K562 (cell line): ENCODE data around the gene GCHFR. TPM values are rescaled to one million over a fixed set of nuclear protein-coding genes. Genes with fewer than 3 reads are reported as not detected.

Experiments
- COPS2 ChIP-seq: fragments of 450-650 bp; conservative IDR thresholded peaks from 2 replicates; pipeline ENCODE4 v1.6.1; 2016; ENCODE audit warnings: mild to moderate bottlenecking, moderate library complexity
- HNRNPL ChIP-seq: fragments of 200-400 bp; formaldehyde crosslinking; IDR thresholded peaks from 2 replicates; pipeline ENCODE4 v1.6.1; 2017; ENCODE audit warnings: low read depth, mild to moderate bottlenecking, low read length
- MECOM ChIP-seq: fragments of 250-450 bp; sonication (Bioruptor Pico); IDR thresholded peaks from 2 replicates; pipeline ENCODE4 v1.8.0; 2022; ENCODE audit warnings: inconsistent platforms
- NCOR1 ChIP-seq: fragments of 450-650 bp; IDR thresholded peaks from 2 replicates; pipeline ENCODE4 v1.6.1; 2016; ENCODE audit warnings: mild to moderate bottlenecking, moderate library complexity
- NFIC ChIP-seq: fragments of 450-650 bp; IDR thresholded peaks from 2 replicates; pipeline ENCODE4 v1.6.1; 2017; ENCODE audit warnings: mild to moderate bottlenecking, inconsistent platforms
- POLR2AphosphoS5 ChIP-seq: IDR thresholded peaks from 2 replicates; pipeline ENCODE4 v1.6.1; 2011; ENCODE audit warnings: mild to moderate bottlenecking, low read depth, low read length, moderate library complexity; ENCODE audit not compliant: control insufficient read depth, insufficient read depth
- POLR2B ChIP-seq: fragments of 450-650 bp; IDR thresholded peaks from 2 replicates; pipeline ENCODE4 v1.6.1; 2018; ENCODE audit warnings: low read depth; ENCODE audit not compliant: partially characterized antibody
- TBL1XR1 ChIP-seq, 2 experiments: IDR thresholded peaks; 2 replicates each; pipeline ENCODE4 v1.6.1; 2012; ENCODE audit warnings: improper control_type of control experiment in 2 of 2, low read length in 2 of 2, mild to moderate bottlenecking in 1 of 2
- TSHZ1 ChIP-seq: fragments of 250-450 bp; sonication (Bioruptor Pico); IDR thresholded peaks from 2 replicates; pipeline ENCODE4 v1.4.0; 2020; ENCODE audit warnings: mild to moderate bottlenecking, moderate library complexity
- U2AF2 ChIP-seq: fragments of 200-400 bp; formaldehyde crosslinking; optimal IDR thresholded peaks from 2 replicates; pipeline ENCODE3; 2017; ENCODE audit warnings: low read depth, mild to moderate bottlenecking, low read length
- ZNF133 ChIP-seq: fragments of 250-450 bp; sonication (Bioruptor Pico); IDR thresholded peaks from 2 replicates; pipeline ENCODE4 v1.4.0; 2020; ENCODE audit warnings: mild to moderate bottlenecking
- ZNF280A ChIP-seq: fragments of 450-650 bp; IDR thresholded peaks from 2 replicates; pipeline ENCODE4 v1.6.1; 2018; ENCODE audit warnings: mild to moderate bottlenecking, low read depth; ENCODE audit not compliant: partially characterized antibody
- ZNF347 ChIP-seq: fragments of 450-650 bp; formaldehyde crosslinking; IDR thresholded peaks from 2 replicates; pipeline ENCODE4 v1.4.0; 2020; ENCODE audit warnings: low read depth, mild to moderate bottlenecking, moderate library complexity
- ZNF507 ChIP-seq: conservative IDR thresholded peaks from 2 replicates; pipeline ENCODE4 v1.6.1; 2017; ENCODE audit warnings: missing genetic modification characterization, missing compliant biosample characterization
- ZNF695 ChIP-seq: fragments of 450-650 bp; formaldehyde crosslinking; IDR thresholded peaks from 2 replicates; pipeline ENCODE4 v1.4.0; 2020; ENCODE audit warnings: mild to moderate bottlenecking, moderate library complexity
- polyA plus RNA-seq, 8 experiments: library from polyadenylated mRNA; depleted of rRNA in 4 of 8; stranded (reverse) in 5 of 8; unstranded in 3 of 8; fragments of >200 nt; fragmentation: Nextera tagmentation in 2 of 8; fragmentation: Illumina TruSeq in 1 of 8; extraction: Ambion mirVana in 2 of 8; extraction: Trizol in 1 of 8; gene quantifications; 2 replicates each; pipeline versions ENCODE4 v1.2.1 to v1.2.3, GENCODE V29; 2011 to 2014; ENCODE audit warnings: inconsistent platforms in 1 of 8, missing spikeins in 1 of 8
- total RNA-seq, 7 experiments: library from RNA; depleted of rRNA in 6 of 7; stranded (reverse); fragments of >200 nt in 6 of 7; fragmentation: Illumina TruSeq in 2 of 7; extraction: Trizol in 2 of 7; gene quantifications; 2 replicates each; pipeline versions ENCODE4 v1.2.1 to v1.2.3, GENCODE V29; 2011 to 2021; ENCODE audit warnings: low replicate concordance in 1 of 7
- TF ChIP-seq, protein P1 (sequence below): IDR thresholded peaks from 2 replicates; pipeline ENCODE4 v1.6.1; 2016; ENCODE audit warnings: missing genetic modification characterization, missing compliant biosample characterization
- TF ChIP-seq, protein P2 (sequence below): sonication (generic); formaldehyde crosslinking; IDR thresholded peaks from 2 replicates; pipeline ENCODE4 v1.8.0; 2022; ENCODE audit warnings: mild to moderate bottlenecking, missing genetic modification reagents

The GCHFR gene
- total and polyA plus RNA-seq, 9 of the 15 experiments (the other 6 are each of a cell fraction or from before 2014, with no cell fraction given): 8.7 to 83.5 (median 20.8) TPM

DNA sequence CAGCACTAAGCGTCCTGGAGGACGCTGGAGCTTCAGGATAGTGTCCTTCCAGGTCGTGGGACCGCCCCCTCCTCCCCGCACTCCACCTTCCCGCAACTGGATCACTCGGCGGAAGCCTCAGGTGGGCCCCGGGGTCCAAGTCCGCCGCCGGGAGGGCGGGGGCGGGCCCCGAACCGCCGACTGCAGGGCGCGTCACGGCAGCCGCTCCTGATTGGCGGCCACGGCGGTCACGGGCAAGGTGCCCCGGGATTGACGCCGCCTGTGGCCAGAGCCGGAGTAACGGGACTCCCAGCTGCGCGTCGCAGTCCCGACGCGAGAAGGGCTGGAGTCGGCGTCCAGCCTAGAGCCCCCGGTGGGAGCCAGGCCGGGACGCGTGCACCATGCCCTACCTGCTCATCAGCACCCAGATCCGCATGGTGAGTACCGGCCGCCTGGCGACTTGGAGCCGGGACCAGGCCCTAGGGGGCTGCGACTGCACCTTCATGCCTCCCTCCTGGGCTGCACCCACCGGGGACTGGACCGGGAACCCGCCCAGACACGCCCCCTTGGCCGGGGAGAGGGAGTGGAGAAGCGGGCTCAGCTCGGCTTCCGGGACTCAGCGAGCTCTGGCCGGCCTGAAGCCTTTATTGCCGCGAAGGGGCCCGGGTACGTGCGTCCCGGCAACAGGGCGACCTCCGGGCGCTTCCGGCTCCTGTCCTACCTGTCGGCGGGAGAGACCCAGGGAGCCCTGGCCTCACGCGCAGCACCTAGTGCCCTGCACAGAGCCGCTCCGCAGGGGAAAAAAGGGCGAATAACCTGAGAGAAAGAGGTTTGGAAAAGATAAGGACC lies at the start of gene GCHFR (continued):
- no peak for TF ChIP-seq COPS2
- TF ChIP-seq ZNF695 (CRISPR knock-in tag): no peak
- no peak for TF ChIP-seq ZNF280A
- TF ChIP-seq POLR2AphosphoS5: 0 out of 2 replicates have a peak, but pooled peaks have one; percentile 14
- no peak for TF ChIP-seq TSHZ1 (CRISPR knock-in tag)
- TF ChIP-seq NFIC: no peak
- TF ChIP-seq, protein P1, sequence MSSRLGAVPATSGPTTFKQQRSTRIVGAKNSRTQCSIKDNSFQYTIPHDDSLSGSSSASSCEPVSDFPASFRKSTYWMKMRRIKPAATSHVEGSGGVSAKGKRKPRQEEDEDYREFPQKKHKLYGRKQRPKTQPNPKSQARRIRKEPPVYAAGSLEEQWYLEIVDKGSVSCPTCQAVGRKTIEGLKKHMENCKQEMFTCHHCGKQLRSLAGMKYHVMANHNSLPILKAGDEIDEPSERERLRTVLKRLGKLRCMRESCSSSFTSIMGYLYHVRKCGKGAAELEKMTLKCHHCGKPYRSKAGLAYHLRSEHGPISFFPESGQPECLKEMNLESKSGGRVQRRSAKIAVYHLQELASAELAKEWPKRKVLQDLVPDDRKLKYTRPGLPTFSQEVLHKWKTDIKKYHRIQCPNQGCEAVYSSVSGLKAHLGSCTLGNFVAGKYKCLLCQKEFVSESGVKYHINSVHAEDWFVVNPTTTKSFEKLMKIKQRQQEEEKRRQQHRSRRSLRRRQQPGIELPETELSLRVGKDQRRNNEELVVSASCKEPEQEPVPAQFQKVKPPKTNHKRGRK (tag): no peak
- no peak for TF ChIP-seq ZNF133
- no peak for TF ChIP-seq ZNF507
- TF ChIP-seq MECOM (CRISPR knock-in tag): no peak
- no peak for TF ChIP-seq ZNF347 (CRISPR knock-in tag)
- TF ChIP-seq HNRNPL: peak; percentile 85
- TF ChIP-seq, protein P2, sequence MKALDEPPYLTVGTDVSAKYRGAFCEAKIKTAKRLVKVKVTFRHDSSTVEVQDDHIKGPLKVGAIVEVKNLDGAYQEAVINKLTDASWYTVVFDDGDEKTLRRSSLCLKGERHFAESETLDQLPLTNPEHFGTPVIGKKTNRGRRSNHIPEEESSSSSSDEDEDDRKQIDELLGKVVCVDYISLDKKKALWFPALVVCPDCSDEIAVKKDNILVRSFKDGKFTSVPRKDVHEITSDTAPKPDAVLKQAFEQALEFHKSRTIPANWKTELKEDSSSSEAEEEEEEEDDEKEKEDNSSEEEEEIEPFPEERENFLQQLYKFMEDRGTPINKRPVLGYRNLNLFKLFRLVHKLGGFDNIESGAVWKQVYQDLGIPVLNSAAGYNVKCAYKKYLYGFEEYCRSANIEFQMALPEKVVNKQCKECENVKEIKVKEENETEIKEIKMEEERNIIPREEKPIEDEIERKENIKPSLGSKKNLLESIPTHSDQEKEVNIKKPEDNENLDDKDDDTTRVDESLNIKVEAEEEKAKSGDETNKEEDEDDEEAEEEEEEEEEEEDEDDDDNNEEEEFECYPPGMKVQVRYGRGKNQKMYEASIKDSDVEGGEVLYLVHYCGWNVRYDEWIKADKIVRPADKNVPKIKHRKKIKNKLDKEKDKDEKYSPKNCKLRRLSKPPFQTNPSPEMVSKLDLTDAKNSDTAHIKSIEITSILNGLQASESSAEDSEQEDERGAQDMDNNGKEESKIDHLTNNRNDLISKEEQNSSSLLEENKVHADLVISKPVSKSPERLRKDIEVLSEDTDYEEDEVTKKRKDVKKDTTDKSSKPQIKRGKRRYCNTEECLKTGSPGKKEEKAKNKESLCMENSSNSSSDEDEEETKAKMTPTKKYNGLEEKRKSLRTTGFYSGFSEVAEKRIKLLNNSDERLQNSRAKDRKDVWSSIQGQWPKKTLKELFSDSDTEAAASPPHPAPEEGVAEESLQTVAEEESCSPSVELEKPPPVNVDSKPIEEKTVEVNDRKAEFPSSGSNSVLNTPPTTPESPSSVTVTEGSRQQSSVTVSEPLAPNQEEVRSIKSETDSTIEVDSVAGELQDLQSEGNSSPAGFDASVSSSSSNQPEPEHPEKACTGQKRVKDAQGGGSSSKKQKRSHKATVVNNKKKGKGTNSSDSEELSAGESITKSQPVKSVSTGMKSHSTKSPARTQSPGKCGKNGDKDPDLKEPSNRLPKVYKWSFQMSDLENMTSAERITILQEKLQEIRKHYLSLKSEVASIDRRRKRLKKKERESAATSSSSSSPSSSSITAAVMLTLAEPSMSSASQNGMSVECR (CRISPR knock-in tag): peak; percentile 87
- no peak for TF ChIP-seq NCOR1
- TF ChIP-seq U2AF2: no peak
- no peak for TF ChIP-seq TBL1XR1 (IDR thresholded peaks at IDR 0.05; ENCODE audit: low read length in 2 of 2)
- TF ChIP-seq POLR2B: no peak
